Smooth muscle cell of the pulmonary artery (primary cell): ENCODE data around the gene C13orf42. TPM values are rescaled to one million over a fixed set of nuclear protein-coding genes. Genes with fewer than 3 reads are reported as not detected.

Source experiments
- total RNA-seq: library from RNA; depleted of rRNA; stranded (reverse); fragments of >200 nt; gene quantifications from 2 replicates; pipeline ENCODE4 v1.2.3, GENCODE V29; 2014

Gene C13orf42
- total RNA-seq, result not detected in 2 replicates

GRCh38 chr13:51111174-51111573 is at the start of gene C13orf42:
TSS of gene C13orf42 (minus strand) at chr13:51111274. CDS start at chr13:51111209, 65 bp downstream.

Other genes with a start within 250 kb of the C13orf42 start
- 19.0 and 27.7 TPM in 2 replicates for gene RNASEH2B, start 201.5 kb downstream of the C13orf42 start, total RNA-seq
- 1.4 and 2.2 TPM in 2 replicates for gene FAM124A, start 111.1 kb upstream of the C13orf42 start, total RNA-seq
- gene SERPINE3, start 228.4 kb upstream of the C13orf42 start, total RNA-seq, result not detected in 2 replicates